H1 (cell line): Measurements from ENCODE around the gene VNN1. TPM values are rescaled to one million over a fixed set of nuclear protein-coding genes. Genes with fewer than 3 reads are reported as not detected.

ENCODE experiments used
- CTCF ChIA-PET: fragments of 300-600 bp; sonication (Branson Sonifier 250); formaldehyde crosslinking; loops from one replicate; lab custom pipeline; 2021; ENCODE audit not compliant: partially characterized antibody; lab: Charles Lee
- POLR2A ChIA-PET: fragments of 300-600 bp; sonication (Branson Sonifier 250); formaldehyde crosslinking; loops from one replicate; lab custom pipeline; 2021; ENCODE audit warnings: inconsistent platforms; ENCODE audit not compliant: partially characterized antibody; lab: Charles Lee
- DNase-seq, 2 experiments: peaks; one replicate each; pipeline versions ENCODE4 v3.0.0 to v3.0.0-alpha.2; 2010 to 2022; ENCODE audit warnings: low spot score in 2 of 2, low read depth in 1 of 2, mixed read lengths in 1 of 2
- FAIRE-seq: peaks from 2 replicates; lab custom pipeline; 2011; peaks lifted over from hg19 to GRCh38; lab: Jason Lieb, UNC
- H2AFZ ChIP-seq: 2 replicates; pipeline ENCODE4 v1.8.1; 2012; ENCODE audit warnings: low read length, inconsistent platforms
- H2AK5ac ChIP-seq: 2 replicates; pipeline ENCODE4 v1.6.1; 2013; ENCODE audit warnings: low read depth, low read length
- H2BK120ac ChIP-seq: replicated peaks from 2 replicates; pipeline ENCODE3; 2013; ENCODE audit warnings: low read depth, low read length, inconsistent platforms
- H2BK12ac ChIP-seq: 2 replicates; pipeline ENCODE4 v1.6.1; 2013; ENCODE audit warnings: low read depth, low read length
- H2BK15ac ChIP-seq: 2 replicates; pipeline ENCODE4 v1.6.1; 2013; ENCODE audit warnings: low read length
- H2BK20ac ChIP-seq: 2 replicates; pipeline ENCODE4 v1.6.1; 2013; ENCODE audit warnings: low read length
- H2BK5ac ChIP-seq: 2 replicates; pipeline ENCODE4 v1.6.1; 2013; ENCODE audit warnings: low read depth, low read length
- H3K14ac ChIP-seq: 2 replicates; pipeline ENCODE4 v1.6.1; 2013; ENCODE audit warnings: inconsistent platforms; ENCODE audit not compliant: insufficient read length
- H3K18ac ChIP-seq: 2 replicates; pipeline ENCODE4 v1.6.1; 2013; ENCODE audit warnings: low read length; ENCODE audit errors: extremely low read depth
- H3K23ac ChIP-seq: 2 replicates; pipeline ENCODE4 v1.6.1; 2013; ENCODE audit warnings: inconsistent platforms; ENCODE audit not compliant: insufficient read length
- H3K23me2 ChIP-seq: 2 replicates; pipeline ENCODE4 v1.6.1; 2013; ENCODE audit warnings: low read depth, low read length
- H3K27ac ChIP-seq: 2 replicates; pipeline ENCODE4 v1.6.1; 2011; ENCODE audit warnings: low read depth, low read length, inconsistent platforms
- H3K27me3 ChIP-seq, 4 experiments: replicated peaks in 1 of 4; 1 replicate in 1 of 4; 2 replicates in 3 of 4; pipeline versions ENCODE4 v1.6.1 to v1.8.1; 2011 to 2013; ENCODE audit warnings: low read length in 3 of 4, mild to moderate bottlenecking in 3 of 4, inconsistent platforms in 2 of 4, mixed read lengths in 2 of 4, moderate library complexity in 1 of 4; ENCODE audit not compliant: control insufficient read depth in 3 of 4, insufficient read depth in 3 of 4; ENCODE audit errors: extremely low read depth in 1 of 4
- H3K36me3 ChIP-seq, 4 experiments: 2 replicates each; pipeline versions ENCODE4 v1.6.1 to v1.8.1; 2011 to 2013; ENCODE audit warnings: mild to moderate bottlenecking in 4 of 4, low read length in 3 of 4, moderate library complexity in 2 of 4, control low read depth in 1 of 4, inconsistent platforms in 1 of 4; ENCODE audit not compliant: insufficient read depth in 4 of 4, control insufficient read depth in 2 of 4
- H3K4ac ChIP-seq: replicated peaks from 2 replicates; pipeline ENCODE3; 2013; ENCODE audit warnings: low read length, low read depth, mixed read lengths, inconsistent platforms; ENCODE audit not compliant: insufficient read length
- H3K4me1 ChIP-seq, 4 experiments: replicated peaks in 1 of 4; 1 replicate in 1 of 4; 2 replicates in 3 of 4; pipeline versions ENCODE4 v1.6.1 to v1.8.1; 2011 to 2013; ENCODE audit warnings: low read length in 3 of 4, inconsistent platforms in 2 of 4, mixed read lengths in 1 of 4; ENCODE audit not compliant: insufficient read depth in 4 of 4, control insufficient read depth in 3 of 4
- H3K4me2 ChIP-seq, 2 experiments: 2 replicates each; pipeline versions ENCODE4 v1.6.1 to v1.8.1; 2011 to 2013; ENCODE audit warnings: low read depth in 2 of 2, low read length in 2 of 2, control low read depth in 1 of 2, inconsistent platforms in 1 of 2, mild to moderate bottlenecking in 1 of 2; ENCODE audit not compliant: insufficient read depth in 1 of 2
- H3K4me3 ChIP-seq, 4 experiments: fragments of 200-600, 300-600 bp in 1 of 4; sonication (generic), shearing (Covaris generic), sonication (Bioruptor Twin) in 1 of 4; 2 replicates each; pipeline versions ENCODE4 v1.5.1 to v1.8.1; 2011 to 2016; ENCODE audit warnings: low read length in 4 of 4, low read depth in 3 of 4, control low read depth in 2 of 4, inconsistent platforms in 2 of 4, mild to moderate bottlenecking in 2 of 4, mixed read lengths in 1 of 4, moderate library complexity in 1 of 4; ENCODE audit not compliant: insufficient read depth in 2 of 4; ENCODE audit errors: extremely low read depth in 1 of 4
- H3K56ac ChIP-seq: replicated peaks from 2 replicates; pipeline ENCODE3; 2013; ENCODE audit warnings: low read depth, mild to moderate bottlenecking, mixed read lengths, low read length, inconsistent platforms; ENCODE audit not compliant: insufficient read length
- H3K79me1 ChIP-seq: 2 replicates; pipeline ENCODE4 v1.6.1; 2013; ENCODE audit warnings: low read depth, low read length, control low read depth
- H3K79me2 ChIP-seq, 2 experiments: 2 replicates each; pipeline versions ENCODE4 v1.6.1 to v1.8.1; 2012 to 2013; ENCODE audit warnings: low read length in 2 of 2, mild to moderate bottlenecking in 2 of 2, inconsistent platforms in 1 of 2; ENCODE audit not compliant: insufficient read depth in 2 of 2, control insufficient read depth in 1 of 2
- H3K9ac ChIP-seq, 4 experiments: replicated peaks in 1 of 4; 1 replicate in 1 of 4; 2 replicates in 3 of 4; pipeline versions ENCODE4 v1.6.1 to v1.8.1; 2011 to 2013; ENCODE audit warnings: low read depth in 3 of 4, low read length in 3 of 4, control low read depth in 2 of 4, mild to moderate bottlenecking in 2 of 4, moderate library complexity in 2 of 4, inconsistent platforms in 1 of 4; ENCODE audit errors: extremely low read depth in 1 of 4
- H3K9me3 ChIP-seq, 2 experiments: 2 replicates each; pipeline versions ENCODE4 v1.6.1 to v1.8.1; 2012 to 2013; ENCODE audit warnings: mild to moderate bottlenecking in 2 of 2, moderate library complexity in 2 of 2, control low read depth in 1 of 2, inconsistent platforms in 1 of 2, low read depth in 1 of 2, low read length in 1 of 2, mixed read lengths in 1 of 2; ENCODE audit not compliant: insufficient read depth in 2 of 2
- H4K20me1 ChIP-seq, 2 experiments: replicated peaks in 1 of 2; 2 replicates each; pipeline versions ENCODE3 to v1.8.1; 2011 to 2013; ENCODE audit warnings: inconsistent platforms in 2 of 2, low read length in 2 of 2, mild to moderate bottlenecking in 1 of 2; ENCODE audit not compliant: insufficient read depth in 2 of 2, control insufficient read depth in 1 of 2
- H4K5ac ChIP-seq: 2 replicates; pipeline ENCODE4 v1.6.1; 2013; ENCODE audit warnings: low read length, low read depth, mixed read lengths, inconsistent platforms; ENCODE audit not compliant: insufficient read length
- H4K8ac ChIP-seq: 2 replicates; pipeline ENCODE4 v1.8.0; 2013; ENCODE audit warnings: mild to moderate bottlenecking, moderate library complexity, low read length, inconsistent platforms; ENCODE audit not compliant: insufficient read depth; ENCODE audit errors: extremely low read depth
- H4K91ac ChIP-seq: replicated peaks from 2 replicates; pipeline ENCODE3; 2013; ENCODE audit warnings: low read length, mixed read lengths, inconsistent platforms; ENCODE audit not compliant: insufficient read length
- ATF3 ChIP-seq: IDR thresholded peaks from 2 replicates; pipeline ENCODE4 v1.6.1; 2011; ENCODE audit warnings: low read depth, mild to moderate bottlenecking, low read length; ENCODE audit not compliant: insufficient read depth
- HDAC6 ChIP-seq: IDR thresholded peaks from one replicate; pipeline ENCODE4 v1.7.1; 2012; ENCODE audit warnings: low read depth, mild to moderate bottlenecking, inconsistent platforms, low read length, moderate library complexity
- MAFK ChIP-seq: IDR thresholded peaks from 2 replicates; pipeline ENCODE4 v1.6.1; 2012; ENCODE audit warnings: low read depth, mild to moderate bottlenecking, improper control_type of control experiment, low read length
- NRF1 ChIP-seq: IDR thresholded peaks from 2 replicates; pipeline ENCODE4 v1.6.1; 2011; ENCODE audit warnings: mild to moderate bottlenecking, low read depth, low read length, improper control_type of control experiment
- SIX5 ChIP-seq: IDR thresholded peaks from 2 replicates; pipeline ENCODE4 v1.6.1; 2011; ENCODE audit warnings: mild to moderate bottlenecking, low read depth, low read length
- WGBS, 2 experiments: shearing (Covaris generic) in 1 of 2; methylation state at CpG; one replicate each; pipeline versions ENCODE4 v1.1.6 to v1.1.7; 2013 to 2015; ENCODE audit warnings: low lambda C conversion rate in 2 of 2, mixed read lengths in 2 of 2, inconsistent platforms in 1 of 2, low coverage in 1 of 2, missing lambda C conversion rate in 1 of 2; ENCODE audit not compliant: insufficient replicate concordance in 2 of 2, insufficient coverage in 1 of 2, insufficient read length in 1 of 2; ENCODE audit errors: extremely low coverage in 1 of 2, missing lambda C conversion rate in 1 of 2; 5-methylcytosine and 5-hydroxymethylcytosine counted together
- polyA plus RNA-seq, 7 experiments: library from polyadenylated mRNA; depleted of rRNA in 3 of 7; stranded (reverse) in 5 of 7; unstranded in 2 of 7; fragments of >200 nt in 5 of 7; fragments of 200-250 nt in 2 of 7; gene quantifications; 1 replicate in 5 of 7; 2 replicates in 1 of 7; 4 replicates in 1 of 7; pipeline versions ENCODE4 v1.2.1 to v1.2.3, GENCODE V29; 2011 to 2013; ENCODE audit warnings: missing spikeins in 2 of 7, mixed read lengths in 2 of 7
- total RNA-seq: library from RNA; stranded (reverse); fragmentation: NEBNext Ultra II Directional; extraction: Animal tissue kit (Norgen Biotek cat#: 25700); gene quantifications from 2 replicates; pipeline ENCODE4 v1.2.1, GENCODE V29; 2021

Gene VNN1
- total and polyA plus RNA-seq, 2 of the 8 experiments (the other 6 are each of a cell fraction or from before 2014, with no cell fraction given) = not detected

DNA sequence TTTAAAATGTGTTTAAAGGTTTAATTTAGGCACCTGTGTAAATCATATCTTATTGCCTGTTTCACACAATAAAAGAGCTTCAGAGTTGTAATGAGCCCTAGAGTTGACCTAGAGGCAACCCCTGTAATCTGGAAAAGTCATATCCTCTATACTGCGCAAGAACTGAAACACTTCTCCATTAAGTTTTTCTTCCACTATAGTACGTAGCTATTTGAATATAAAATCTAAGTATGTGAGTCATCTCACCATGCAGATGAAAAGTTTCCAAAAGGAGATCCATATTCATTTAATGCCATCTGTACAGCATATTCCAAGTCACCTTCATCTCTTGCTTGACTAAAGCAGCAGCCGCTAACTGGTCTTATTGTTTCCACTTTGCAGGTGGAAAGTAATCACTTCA, 28.8 kb downstream of the VNN1 start:
- H3K79me1 ChIP-seq = no peaks in the 10 kb centered on the region
- H3K27me3 ChIP-seq = no peaks in the 10 kb centered on the region
- 95% methylated on average over 3 of the region's 3 CpGs; no CpG with 5 or more reads in 1 of the 2 experiments for WGBS, 2 experiments
- DNase-seq (no peak), FAIRE-seq (no peak)
- no peak overlapping the region for H3K4ac ChIP-seq
- TF ChIP-seq ATF3 = no peak
- TF ChIP-seq MAFK = no peak
- TF ChIP-seq NRF1 = no peak
- no peak for TF ChIP-seq HDAC6
- TF ChIP-seq SIX5 = no peak
- no peaks in the 10 kb centered on the region for H4K20me1 ChIP-seq
- no peak overlapping the region for H4K5ac ChIP-seq
- H3K9me3 ChIP-seq = no peaks in the 10 kb centered on the region
- no peak overlapping the region for H3K4me3 ChIP-seq
- no peak overlapping the region for H3K4me2 ChIP-seq
- no peak overlapping the region for H3K14ac ChIP-seq
- CTCF ChIA-PET = interaction anchor here (0.9 to 2.0 kb wide), 5 partner anchors 15 to 86 kb away, joined by 3 to 15 read pairs (median 3); no protein-coding TSS in a partner anchor
- H2BK15ac ChIP-seq = no peak overlapping the region
- H4K8ac ChIP-seq = no peak overlapping the region
- no peaks in the 10 kb centered on the region for H3K23me2 ChIP-seq
- H3K36me3 ChIP-seq = no peaks in the 10 kb centered on the region
- H4K91ac ChIP-seq = no peak overlapping the region
- H2AFZ ChIP-seq = no peak overlapping the region
- H2BK12ac ChIP-seq = no peak overlapping the region
- H3K27ac ChIP-seq = no peak overlapping the region
- H3K18ac ChIP-seq = no peak overlapping the region
- H3K4me1 ChIP-seq = no peaks in the 10 kb centered on the region
- no peak overlapping the region for H2BK120ac ChIP-seq
- no peak overlapping the region for H3K23ac ChIP-seq
- no peak overlapping the region for H2BK20ac ChIP-seq
- H2BK5ac ChIP-seq = no peak overlapping the region
- POLR2A ChIA-PET = no interaction called here
- no peak overlapping the region for H3K9ac ChIP-seq
- no peak overlapping the region for H2AK5ac ChIP-seq
- H3K79me2 ChIP-seq = no peaks in the 10 kb centered on the region
- no peak overlapping the region for H3K56ac ChIP-seq
